Stomach (tissue), 9 donors: Measurements from ENCODE around the gene ZFHX2. TPM values are rescaled to one million over a fixed set of nuclear protein-coding genes. Genes with fewer than 3 reads are reported as not detected.
A peak's percentile ranks its signal among the peaks of the same experiment; 100 is the strongest.

Experiments used
- DNase-seq, 2 donors: peaks; one replicate each; pipeline versions ENCODE4 v3.0.0 to v3.0.0-alpha.2; 2013 to 2019
- H3K27ac ChIP-seq, 5 donors: fragments of 200-600 bp in 4 of 5; sonication (generic) in 4 of 5; one replicate each; pipeline ENCODE4 v1.5.1; 2013 to 2019; ENCODE audit warnings: mild to moderate bottlenecking in 1 of 5, moderate library complexity in 1 of 5
- H3K27me3 ChIP-seq, 3 donors: fragments of 200-600 bp; sonication (generic); one replicate each; pipeline ENCODE4 v1.5.1; 2017 to 2019; ENCODE audit warnings: mixed run types in 1 of 3
- H3K36me3 ChIP-seq, 4 donors: fragments of 200-600 bp; sonication (generic); 1 replicate in 3 of 4; 2 replicates in 1 of 4; pipeline ENCODE4 v1.5.1; 2016 to 2019
- H3K4me1 ChIP-seq, 4 donors: fragments of 200-600 bp; sonication (generic); one replicate each; pipeline ENCODE4 v1.5.1; 2016 to 2019
- H3K4me3 ChIP-seq, 4 donors: fragments of 200-600 bp; sonication (generic) in 3 of 4; one replicate each; pipeline ENCODE4 v1.5.1; 2016 to 2019; ENCODE audit warnings: mild to moderate bottlenecking in 1 of 4
- H3K9me3 ChIP-seq, 4 donors: fragments of 200-600 bp; sonication (generic); one replicate each; pipeline ENCODE4 v1.5.1; 2016 to 2019
- EP300 ChIP-seq: sonication (generic); formaldehyde crosslinking; IDR thresholded peaks from one replicate; pipeline ENCODE4 v1.6.1; 2017; ENCODE audit warnings: antibody characterized with exemption
- POLR2A ChIP-seq, 4 donors: fragments of 450-650 bp; IDR thresholded peaks; one replicate each; pipeline ENCODE4 v1.6.1; 2016; ENCODE audit warnings: antibody characterized with exemption in 4 of 4, control low read depth in 2 of 4, mild to moderate bottlenecking in 1 of 4, moderate library complexity in 1 of 4
- POLR2AphosphoS5 ChIP-seq, 3 donors: sonication (generic); formaldehyde crosslinking; IDR thresholded peaks; one replicate each; pipeline ENCODE4 v1.6.1; 2016; ENCODE audit warnings: antibody characterized with exemption in 3 of 3
- WGBS, 5 donors: extraction: QIAGEN DNeasy Blood & Tissue Kit in 3 of 5; methylation state at CpG; one replicate each; pipeline versions ENCODE4 v1.1.5 to v1.1.7; 2013 to 2018; 5-methylcytosine and 5-hydroxymethylcytosine counted together
- intact Hi-C: fragments of 100-400 bp; cut with DNase I; formaldehyde crosslinking; loops from one replicate; pipeline ENCODE4 v1.15.1; 2023; ENCODE audit warnings: low total_unique reads
- polyA plus RNA-seq, 3 donors: library from polyadenylated mRNA; stranded (reverse); fragments of 200-250 nt; gene quantifications; one replicate each; pipeline ENCODE4 v1.2.3, GENCODE V29; 2013
- total RNA-seq, 5 donors: library from RNA; depleted of rRNA; stranded (reverse); fragments of >200 nt; gene quantifications; one replicate each; pipeline versions ENCODE4 v1.1.0 to v1.2.3, GENCODE V29; 2014 to 2016
- TF ChIP-seq, protein P1 (sequence below), 7 experiments: fragments of 450-650 bp in 4 of 7; fragments of 200-600 bp in 3 of 7; sonication (generic) in 3 of 7; IDR thresholded peaks; one replicate each; pipeline ENCODE4 v1.5.1; 2016 to 2019; ENCODE audit warnings: antibody characterized with exemption in 7 of 7, control low read depth in 2 of 7, mild to moderate bottlenecking in 1 of 7
- donor health status: healthy with polysubstance abuse.
- donor health status: Bipolar disorder and iron deficiency.
- donor health status: healthy.

The ZFHX2 gene
- total and polyA plus RNA-seq, 8 donors = under 0.01 to 2.9 (median 0.68) TPM; not detected in 1

DNA sequence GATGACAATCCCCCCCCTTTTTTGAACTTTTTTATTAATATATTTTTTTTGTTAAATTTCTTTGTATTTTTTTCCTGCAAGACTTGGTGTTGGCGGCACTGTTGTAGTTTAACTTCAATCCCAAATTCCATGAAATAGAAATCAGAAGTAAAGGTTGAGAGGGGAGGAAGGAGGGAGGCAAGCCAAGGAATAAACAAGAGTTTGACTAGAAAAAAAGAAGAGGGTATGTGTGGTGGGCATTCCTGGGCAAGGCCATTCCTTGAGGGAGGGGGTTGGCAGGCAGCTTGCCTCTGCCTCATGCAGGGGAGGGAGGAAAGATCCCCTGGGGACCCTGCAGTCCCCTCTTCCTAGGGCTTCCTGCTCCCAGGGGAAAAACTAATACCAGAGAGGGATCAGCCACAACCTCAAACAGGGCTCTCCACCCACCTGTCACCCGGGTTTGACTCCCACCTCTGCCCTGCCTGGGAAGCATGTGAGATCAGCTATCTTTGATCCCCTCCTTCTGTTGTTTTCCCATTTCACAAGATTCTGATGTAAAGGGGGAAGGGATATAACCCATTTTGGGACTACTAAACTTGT, 16.5 kb upstream of the ZFHX2 start:
- intact Hi-C loops = loop anchor here (10.0 kb wide), 1 partner anchor 243 kb away; the partner anchor contains the start of gene PABPN1
- WGBS, 5 donors = 59 to 71% (median 61%) methylated on average over 2 of the region's 2 CpGs
- Histone ChIP-seq H3K27me3 (peaks cover 0 to 24% (median 0%) of the 10 kb centered on the region in 3 donors), H3K4me1 (peaks cover 18 to 49% (median 30%) of the 10 kb centered on the region in 4 donors), H3K36me3 (peaks cover 23 to 31% (median 27%) of the 10 kb centered on the region in 4 donors), H3K9me3 (no peaks in the 10 kb centered on the region), H3K27ac (peak overlapping the region; percentile 79 to 90 (median 83)), H3K4me3 (peak overlapping the region; percentile 65 to 71 (median 68))
- TF ChIP-seq POLR2AphosphoS5 (IDR thresholded peaks at IDR 0.05) = no peak
- TF ChIP-seq, protein P1, sequence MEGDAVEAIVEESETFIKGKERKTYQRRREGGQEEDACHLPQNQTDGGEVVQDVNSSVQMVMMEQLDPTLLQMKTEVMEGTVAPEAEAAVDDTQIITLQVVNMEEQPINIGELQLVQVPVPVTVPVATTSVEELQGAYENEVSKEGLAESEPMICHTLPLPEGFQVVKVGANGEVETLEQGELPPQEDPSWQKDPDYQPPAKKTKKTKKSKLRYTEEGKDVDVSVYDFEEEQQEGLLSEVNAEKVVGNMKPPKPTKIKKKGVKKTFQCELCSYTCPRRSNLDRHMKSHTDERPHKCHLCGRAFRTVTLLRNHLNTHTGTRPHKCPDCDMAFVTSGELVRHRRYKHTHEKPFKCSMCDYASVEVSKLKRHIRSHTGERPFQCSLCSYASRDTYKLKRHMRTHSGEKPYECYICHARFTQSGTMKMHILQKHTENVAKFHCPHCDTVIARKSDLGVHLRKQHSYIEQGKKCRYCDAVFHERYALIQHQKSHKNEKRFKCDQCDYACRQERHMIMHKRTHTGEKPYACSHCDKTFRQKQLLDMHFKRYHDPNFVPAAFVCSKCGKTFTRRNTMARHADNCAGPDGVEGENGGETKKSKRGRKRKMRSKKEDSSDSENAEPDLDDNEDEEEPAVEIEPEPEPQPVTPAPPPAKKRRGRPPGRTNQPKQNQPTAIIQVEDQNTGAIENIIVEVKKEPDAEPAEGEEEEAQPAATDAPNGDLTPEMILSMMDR (IDR thresholded peaks at IDR 0.05) = no peak
- TF ChIP-seq EP300 = no peak
- TF ChIP-seq POLR2A (IDR thresholded peaks at IDR 0.05) = no peak
- DNase-seq = peak in 1 of 2 donors; percentile 21

DNA sequence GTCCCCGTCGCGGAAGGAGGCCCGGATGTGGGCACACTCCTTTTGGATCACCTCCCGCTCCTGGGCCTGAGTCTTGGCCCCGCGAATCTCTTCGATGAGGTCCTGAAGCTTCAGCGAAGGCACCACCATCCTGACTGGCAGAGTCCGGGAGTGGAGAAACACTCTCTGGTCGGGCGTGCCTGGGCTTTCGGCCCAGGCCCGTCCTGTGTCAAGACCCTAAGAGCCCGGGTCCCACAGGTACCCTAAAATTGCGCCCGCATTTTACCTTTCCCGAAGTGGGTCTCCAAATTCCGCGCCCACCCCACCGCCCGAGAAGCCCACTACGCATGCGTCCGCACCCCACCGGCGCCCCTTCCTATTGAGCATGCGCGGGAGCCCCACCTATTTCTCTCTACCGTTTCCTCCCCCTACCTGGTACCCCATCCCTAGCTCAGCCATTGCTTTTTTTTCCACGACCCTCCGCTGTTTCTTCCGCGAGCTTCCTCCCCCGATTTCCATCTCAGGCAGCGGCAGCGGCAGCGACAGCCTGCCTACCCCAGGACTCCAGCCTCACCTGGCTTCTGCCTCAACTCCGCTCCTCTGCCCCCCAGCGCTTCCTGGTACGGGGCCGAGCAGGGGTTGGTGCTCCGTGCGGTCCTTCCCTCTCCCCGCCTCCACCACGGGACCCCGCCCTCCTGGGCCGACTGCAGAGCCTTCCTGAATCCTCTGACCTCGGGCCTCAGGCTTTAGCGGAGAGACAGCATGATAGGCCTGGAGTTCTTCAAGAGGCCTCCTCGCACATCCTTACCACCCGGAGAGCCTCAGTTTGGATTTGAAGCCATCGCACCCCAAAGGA, 15.8 kb upstream of the ZFHX2 start, which contains the start of gene AP1G2:
TSS of gene AP1G2 (minus strand) at position 606 of the 835 bp plus-strand sequence. CDS start at position 129, 477 bp downstream.
- intact Hi-C loops = loop anchor here (2.0 to 10.0 kb wide), 2 partner anchors 85 to 243 kb away; partner anchors contain the start of gene PABPN1
- Histone ChIP-seq H3K36me3 (peaks cover 24 to 35% (median 30%) of the 10 kb centered on the region in 4 donors), H3K9me3 (no peaks in the 10 kb centered on the region), H3K27me3 (peaks cover 0 to 17% (median 0%) of the 10 kb centered on the region in 3 donors), H3K27ac (peak within 1 kb of the TSS; percentile 79 to 90 (median 83)), H3K4me1 (peaks cover 18 to 48% (median 34%) of the 10 kb centered on the region in 4 donors), H3K4me3 (peak within 1 kb of the TSS; percentile 65 to 71 (median 68))
- TF ChIP-seq POLR2AphosphoS5 (IDR thresholded peaks at IDR 0.05) (peak in 2 of 3 donors; percentile 89 to 90), EP300 (no peak), POLR2A (IDR thresholded peaks at IDR 0.05) (peak in 1 of 4 donors; percentile 75)
- TF ChIP-seq, protein P1 (IDR thresholded peaks at IDR 0.05) = no peak
- DNase-seq = peak; percentile 93 to 96
- 1 to 2% (median 1%) methylated on average over 52 to 53 of the region's 53 CpGs for WGBS, 5 donors

DNA sequence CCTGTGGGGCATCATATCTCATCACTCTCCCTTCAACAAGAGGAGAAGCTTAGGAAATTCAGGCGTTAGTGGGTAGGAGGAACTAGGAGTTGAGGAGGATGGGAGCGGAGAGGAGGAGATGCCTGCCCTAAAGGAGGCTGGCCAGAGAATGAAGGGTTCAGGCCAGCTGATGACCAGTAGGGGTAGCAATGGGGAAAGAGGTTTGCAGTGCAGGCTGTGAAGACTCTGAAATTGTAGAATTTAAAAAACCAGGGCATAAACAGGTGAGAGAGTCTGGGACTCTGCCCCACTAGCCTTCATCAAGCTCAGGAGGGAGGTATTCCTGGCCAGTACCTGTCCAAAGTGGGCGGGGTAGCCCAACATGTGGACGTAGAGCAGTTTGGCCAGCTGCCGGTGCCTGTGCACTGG, 15.2 kb upstream of the ZFHX2 start:
- Histone ChIP-seq H3K9me3 (no peaks in the 10 kb centered on the region), H3K27ac (peak overlapping the region; percentile 79 to 90 (median 83)), H3K36me3 (peaks cover 29 to 42% (median 36%) of the 10 kb centered on the region in 4 donors), H3K4me1 (peaks cover 18 to 48% (median 36%) of the 10 kb centered on the region in 4 donors), H3K27me3 (peaks cover 0 to 11% (median 0%) of the 10 kb centered on the region in 3 donors), H3K4me3 (peak overlapping the region; percentile 65 to 71 (median 68))
- no peak for TF ChIP-seq EP300
- TF ChIP-seq, protein P1 (IDR thresholded peaks at IDR 0.05) = no peak
- no peak for TF ChIP-seq POLR2AphosphoS5 (IDR thresholded peaks at IDR 0.05)
- no peak for TF ChIP-seq POLR2A (IDR thresholded peaks at IDR 0.05)
- DNase-seq = peak in 1 of 2 donors; percentile 85
- intact Hi-C loops = loop anchor here (2.0 to 10.0 kb wide), 2 partner anchors 84 to 242 kb away; partner anchors contain the start of gene PABPN1
- 6 to 15% (median 10%) methylated on average over 5 of the region's 5 CpGs for whole genome bisulfite sequencing, 5 donors
